GM12872 (cell line): ENCODE results near the gene C1orf21.

ENCODE experiments used
- CTCF ChIP-seq: IDR thresholded peaks from 3 replicates; pipeline ENCODE4 v1.5.1; 2011; ENCODE audit warnings: low read depth, mild to moderate bottlenecking, low read length, moderate library complexity; ENCODE audit not compliant: insufficient read depth

C1orf21 gene

DNA sequence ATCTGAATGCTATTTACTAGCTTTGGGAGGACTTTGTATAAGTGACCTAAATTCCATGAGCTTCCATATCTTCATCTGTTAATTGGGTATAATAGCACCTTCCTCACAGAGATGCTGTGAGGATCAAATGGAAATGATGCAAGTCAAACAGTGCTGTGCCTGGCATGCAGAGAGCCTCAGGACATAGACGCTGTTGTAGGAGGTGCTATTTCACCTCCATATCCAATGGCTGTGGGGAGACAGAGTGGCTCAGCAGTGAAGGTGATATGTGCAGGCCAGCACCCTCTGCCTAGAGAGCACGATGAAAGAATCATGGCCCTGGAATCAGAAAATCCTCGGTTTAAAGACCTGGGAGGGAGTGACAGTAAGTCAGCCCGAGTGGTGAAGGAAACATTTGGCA, 16.0 kb upstream of the C1orf21 start:
- TF ChIP-seq CTCF: no peak

DNA sequence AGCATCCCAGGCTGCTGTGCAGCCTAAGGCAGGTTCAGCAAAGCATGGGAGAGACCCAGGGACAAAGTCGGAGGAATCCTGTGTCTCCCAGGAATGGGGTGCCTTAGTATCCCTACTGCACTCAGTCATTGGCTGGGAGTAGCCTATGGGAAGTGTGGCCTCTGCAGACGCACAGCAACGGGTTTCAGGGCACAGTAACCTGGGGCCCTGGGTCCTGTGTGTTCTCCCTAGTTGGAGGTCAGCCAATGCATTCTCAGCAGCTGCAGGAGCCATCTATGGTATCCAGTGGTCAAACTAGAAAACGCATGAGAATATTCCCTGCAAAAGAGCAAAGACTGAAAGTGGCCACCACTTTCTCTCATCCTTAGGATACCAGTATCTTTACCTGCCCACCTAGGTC, 13.7 kb upstream of the C1orf21 start:
- no peak for TF ChIP-seq CTCF

- TF ChIP-seq CTCF: no peak
Observed at GRCh38 chr1:184376369-184376768, 10.5 kb upstream of the C1orf21 start.

- no peak for TF ChIP-seq CTCF
Observed at GRCh38 chr1:184379111-184379752, 7.6 kb upstream of the C1orf21 start.

DNA sequence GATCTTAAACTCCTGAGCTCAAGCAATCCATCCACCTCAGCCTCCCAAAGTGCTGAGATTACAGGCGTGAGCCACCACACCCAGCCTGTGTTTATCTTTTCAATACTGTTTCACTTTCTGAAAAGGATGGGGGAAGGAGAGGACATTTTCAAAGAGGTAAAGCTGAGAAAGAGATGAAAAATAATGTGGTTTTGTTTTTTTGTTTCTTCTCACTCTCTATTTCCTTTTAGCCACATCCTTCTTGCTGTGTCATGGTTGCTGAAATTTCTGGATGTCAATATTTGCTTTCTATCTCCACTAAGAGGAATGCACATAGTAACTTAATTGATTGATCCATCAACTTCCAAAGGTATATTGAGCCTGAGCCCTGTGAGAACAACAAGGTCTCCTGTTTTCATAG, 6.4 kb upstream of the C1orf21 start:
- TF ChIP-seq CTCF: no peak

DNA sequence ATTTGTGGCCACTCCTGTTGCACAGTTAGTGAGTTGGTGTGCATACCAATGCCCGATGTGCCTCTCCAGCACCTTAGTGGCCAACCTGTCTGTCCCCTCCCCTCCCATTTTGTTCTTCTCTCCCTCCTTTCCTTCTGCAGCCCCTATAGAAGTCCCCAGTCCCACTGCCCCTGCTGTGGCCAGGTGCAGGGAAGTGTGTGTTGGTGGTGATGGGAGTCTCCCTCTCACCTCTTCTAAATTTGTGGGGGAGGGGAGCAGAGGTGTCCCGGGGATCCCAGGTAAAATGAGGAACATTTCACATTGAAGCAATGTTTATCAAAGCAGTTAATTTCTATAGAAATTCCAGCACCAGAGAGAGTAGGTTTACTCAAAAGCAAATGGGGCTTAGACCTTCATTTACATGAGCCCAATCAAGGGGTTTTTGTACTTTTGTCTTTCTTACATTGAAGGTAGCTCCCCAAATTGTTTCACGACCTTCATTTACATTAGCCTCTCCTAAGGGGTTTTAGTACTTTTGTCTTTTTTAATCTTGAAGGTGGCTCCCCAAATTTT, 3.0 kb upstream of the C1orf21 start:
- no peak for TF ChIP-seq CTCF

GRCh38 chr1:184385865-184386311, 941 bp upstream of the C1orf21 start:
- no peak for TF ChIP-seq CTCF

GRCh38 chr1:184387069-184387475, 243 bp downstream of the C1orf21 start:
- no peak for TF ChIP-seq CTCF
